Dermis microvascular lymphatic vessel endothelial cell (primary cell): ENCODE results near the gene MIPEP. TPM values are rescaled to one million over a fixed set of nuclear protein-coding genes. Genes with fewer than 3 reads are reported as not detected.

Experiments used
- DNase-seq, 2 donors: peaks; one replicate each; pipeline versions ENCODE4 v3.0.0 to v3.0.0-alpha.2; 2010; ENCODE audit warnings: low read depth in 2 of 2
- total RNA-seq: library from RNA; depleted of rRNA; stranded (reverse); fragments of >200 nt; gene quantifications from 2 replicates; pipeline ENCODE4 v1.2.1, GENCODE V29; 2014

MIPEP gene
- total RNA-seq, 1 donor from 2014 or later: 13.7 TPM

- DNase-seq: no peak
These were observed 172.8 kb downstream of the MIPEP start for GRCh38 chr13:23716401-23716800.

- DNase-seq: peak; percentile 6 to 32
These were observed 173.4 kb downstream of the MIPEP start for GRCh38 chr13:23715762-23716235.

- no peak for DNase-seq
These were observed 174.0 kb downstream of the MIPEP start for GRCh38 chr13:23715092-23715761.

GRCh38 chr13:23714672-23715071 lies 174.5 kb downstream of the MIPEP start:
- no peak for DNase-seq

GRCh38 chr13:23711355-23711754 lies 177.8 kb downstream of the MIPEP start:
- DNase-seq: no peak

DNA sequence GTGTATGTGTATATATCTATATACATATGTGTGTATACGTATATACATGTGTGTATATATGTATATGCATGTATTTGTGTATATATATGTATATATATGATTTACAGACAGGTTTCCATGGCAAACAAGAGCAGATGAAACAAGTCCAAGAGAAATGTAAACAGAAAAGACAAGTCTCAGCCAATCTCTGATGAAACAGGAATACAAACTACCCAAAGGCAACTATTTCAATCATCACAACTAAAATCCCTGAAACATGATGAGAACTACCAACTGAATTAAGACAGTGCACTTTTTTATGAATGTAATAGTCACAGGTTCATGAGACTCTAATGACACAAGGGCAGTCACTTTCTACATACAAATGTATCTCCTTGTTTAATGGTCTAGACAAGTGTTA lies 178.8 kb downstream of the MIPEP start:
- no peak for DNase-seq

- DNase-seq: no peak
These were observed 179.7 kb downstream of the MIPEP start for GRCh38 chr13:23709536-23709935.

DNA sequence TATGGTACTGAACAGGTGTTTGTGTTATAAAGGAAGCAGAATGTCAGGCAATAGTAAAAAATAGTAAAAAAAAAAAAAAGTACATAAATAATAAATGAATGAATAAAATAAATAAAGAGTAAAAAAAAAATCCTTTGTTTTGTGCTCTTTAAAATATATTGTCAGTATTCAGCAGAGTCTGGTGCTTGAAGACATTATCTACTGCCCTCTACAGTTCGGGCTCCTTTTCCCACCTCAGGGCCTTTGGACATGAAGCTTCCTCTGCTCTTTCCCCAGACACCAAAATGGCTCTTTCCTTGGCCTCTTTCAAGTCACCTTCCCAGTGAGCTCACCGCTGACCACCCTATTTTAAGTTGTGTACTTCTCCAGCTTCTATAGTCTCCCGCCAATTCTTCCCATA lies 181.5 kb downstream of the MIPEP start:
- DNase-seq: peak in 1 of 2 donors; percentile 36

DNA sequence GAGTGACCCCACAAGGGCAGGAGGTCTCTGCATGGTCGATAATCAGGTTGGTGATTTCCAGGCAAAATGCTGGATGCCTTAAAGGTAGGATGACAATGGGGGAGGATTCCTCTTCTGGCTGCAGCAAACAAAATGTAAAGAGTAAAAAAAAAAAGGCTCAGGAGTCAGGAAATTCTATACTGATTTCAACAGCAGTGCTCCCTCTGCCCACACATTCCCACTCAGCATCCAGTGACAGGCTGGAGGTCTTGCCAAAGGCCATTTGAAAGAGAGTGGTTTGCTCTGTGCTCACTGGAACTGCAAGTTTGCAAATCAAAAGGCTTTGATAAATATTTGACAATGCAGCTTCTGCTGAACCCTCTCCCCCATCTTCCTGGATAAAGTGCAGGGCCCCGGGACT lies 183.6 kb downstream of the MIPEP start:
- DNase-seq: no peak

DNA sequence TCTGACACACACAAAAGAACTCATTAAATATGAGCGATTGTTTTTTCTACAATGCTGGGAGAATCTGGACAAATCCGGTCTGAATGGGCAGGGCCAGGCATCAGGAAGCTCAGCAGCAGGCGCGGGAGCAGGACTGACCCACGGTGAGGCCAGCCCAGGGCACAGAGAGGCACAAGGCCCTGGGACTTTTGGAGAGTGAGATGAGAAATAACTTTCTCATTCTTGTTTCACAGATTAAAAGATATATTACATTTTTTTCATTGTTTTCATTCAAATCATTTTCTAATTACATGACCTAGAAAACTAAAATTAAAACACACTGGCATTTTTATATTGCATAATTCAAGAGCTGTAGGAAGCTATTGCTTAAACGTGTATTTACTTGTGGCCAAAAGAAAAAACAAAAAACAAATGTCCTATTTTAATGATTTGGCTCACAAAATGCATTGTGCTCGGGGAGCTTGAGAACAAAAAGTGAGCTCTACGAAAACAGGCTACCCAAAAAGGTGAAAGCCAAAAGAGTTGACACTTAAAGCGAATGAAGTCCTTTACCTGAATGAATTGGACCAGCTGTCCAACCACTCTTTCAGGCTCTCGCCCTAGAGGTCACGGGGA lies 185.8 kb downstream of the MIPEP start:
- DNase-seq: peak in 1 of 2 donors; percentile 31

- no peak for DNase-seq
These were observed 187.6 kb downstream of the MIPEP start for GRCh38 chr13:23701636-23702035.

DNA sequence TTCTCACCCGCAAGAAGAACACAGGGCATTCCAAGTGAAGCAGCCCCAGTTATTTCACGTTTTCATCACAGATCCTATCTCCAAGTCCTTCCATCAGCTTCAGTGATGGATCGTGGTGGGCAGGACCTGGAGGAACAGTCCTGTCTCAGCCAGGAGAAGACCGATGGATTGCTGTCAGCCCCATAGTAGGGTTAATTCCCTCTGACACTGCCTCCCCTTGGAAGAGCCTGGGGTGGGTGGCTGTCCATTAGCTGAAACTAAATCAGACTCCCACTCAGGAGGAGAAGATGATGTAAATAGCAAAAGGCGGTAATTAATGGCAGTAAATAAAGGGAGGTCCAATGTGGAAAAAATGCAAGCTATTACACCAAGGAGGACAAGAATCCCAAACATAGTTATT lies 188.0 kb downstream of the MIPEP start:
- DNase-seq: no peak

- no peak for DNase-seq
These were observed 189.9 kb downstream of the MIPEP start for GRCh38 chr13:23699271-23699670.

- no peak for DNase-seq
These were observed 191.4 kb downstream of the MIPEP start for GRCh38 chr13:23697772-23698313.

GRCh38 chr13:23696610-23697009 lies 192.6 kb downstream of the MIPEP start:
- DNase-seq: no peak

DNA sequence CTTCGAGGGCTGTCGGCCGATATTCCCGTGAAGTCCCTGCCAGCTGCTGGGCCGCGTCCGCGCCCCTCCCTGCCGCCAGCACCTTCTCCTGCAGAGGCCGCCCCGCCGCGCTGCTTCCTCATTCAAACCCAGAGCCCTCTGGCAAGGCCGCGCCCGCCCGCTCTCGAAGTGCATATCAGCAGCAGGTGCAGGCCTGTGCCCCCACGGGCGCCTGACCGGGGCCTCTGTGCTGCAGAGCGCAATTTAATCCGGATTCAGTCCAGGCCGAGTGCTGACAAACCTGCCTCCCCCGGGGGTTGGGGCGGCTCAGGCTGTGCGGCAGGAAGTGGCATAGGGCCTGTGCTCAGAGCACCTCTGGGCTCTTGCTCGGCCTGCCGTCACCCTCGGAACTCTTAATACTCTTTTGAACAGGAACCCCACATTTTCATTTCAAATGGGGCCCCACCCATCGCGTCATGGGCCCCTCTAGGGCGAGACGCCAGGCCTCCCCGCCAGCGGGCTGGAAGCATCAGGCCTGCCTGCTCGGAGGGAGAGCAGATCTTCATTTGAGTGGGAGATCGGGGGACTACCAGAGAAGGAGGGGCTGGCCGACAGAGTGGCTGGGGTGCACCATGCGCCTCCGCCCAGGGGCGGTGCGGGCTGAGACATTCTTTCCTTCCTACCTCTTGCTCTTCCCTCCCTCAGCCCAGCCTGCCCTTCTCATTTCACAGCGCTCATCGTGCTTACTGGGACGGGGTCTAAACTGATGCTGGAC lies 193.3 kb downstream of the MIPEP start:
- DNase-seq: peak in 1 of 2 donors; percentile 5

DNA sequence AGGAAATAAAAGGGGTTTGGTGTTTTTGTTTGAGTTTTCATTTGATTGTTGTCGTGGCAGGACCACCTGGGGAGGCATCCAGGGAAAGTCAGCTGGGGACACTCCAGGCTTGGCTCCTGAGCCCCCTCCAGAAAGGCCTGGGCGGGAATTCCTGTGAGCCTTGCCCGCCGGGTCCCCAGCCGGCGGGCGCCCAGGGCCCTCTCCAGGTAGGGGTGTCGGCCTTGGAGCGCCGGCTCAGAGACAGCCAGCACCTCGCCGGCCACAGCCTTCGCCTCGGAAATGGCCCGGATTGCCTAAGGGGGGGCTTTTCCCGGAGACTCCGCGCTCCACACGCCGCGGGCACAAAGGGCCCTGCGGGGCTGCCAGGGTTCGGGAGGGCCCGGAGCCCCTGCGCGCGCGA lies 194.0 kb downstream of the MIPEP start:
- no peak for DNase-seq

DNA sequence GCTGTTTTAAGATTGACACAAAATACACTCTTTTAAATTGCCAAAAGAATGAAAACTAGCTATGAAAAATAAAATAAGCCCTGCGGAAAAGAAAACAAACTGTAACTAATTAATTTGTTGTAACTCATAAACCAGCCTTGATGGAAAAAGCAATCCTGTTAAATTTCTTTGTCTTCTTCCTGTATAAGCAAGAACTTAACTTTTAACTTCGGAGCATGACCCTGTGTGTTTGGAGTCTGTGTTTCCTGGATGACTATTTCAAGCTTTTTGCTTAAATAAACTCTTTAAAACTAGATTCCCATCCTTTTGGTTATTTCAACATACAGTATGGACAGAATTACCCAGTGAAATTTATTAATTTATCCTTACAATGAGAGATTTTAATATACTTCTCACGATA lies 196.4 kb downstream of the MIPEP start:
- DNase-seq: no peak

DNA sequence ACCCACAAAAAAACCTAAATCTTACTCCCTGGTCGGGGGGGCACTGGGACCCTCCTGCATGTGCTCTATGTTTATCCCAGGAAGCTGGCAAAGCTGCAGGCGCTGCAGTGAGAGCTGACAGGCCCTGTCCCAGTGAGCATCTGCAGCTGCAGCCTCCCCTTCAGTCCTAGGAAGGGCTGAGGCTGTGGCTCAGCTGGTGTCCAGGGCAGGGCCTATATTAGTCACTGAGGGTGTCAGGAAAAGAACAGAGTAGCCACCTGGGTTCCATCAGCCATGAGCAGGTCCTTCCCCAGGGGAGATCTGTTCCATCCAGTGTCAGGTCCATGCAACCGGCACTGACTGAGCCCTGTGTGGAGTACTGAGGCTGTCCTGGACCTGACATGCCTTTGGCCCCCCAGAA lies 198.5 kb downstream of the MIPEP start:
- DNase-seq: no peak

GRCh38 chr13:23688336-23688735 lies 200.9 kb downstream of the MIPEP start:
- DNase-seq: no peak

DNA sequence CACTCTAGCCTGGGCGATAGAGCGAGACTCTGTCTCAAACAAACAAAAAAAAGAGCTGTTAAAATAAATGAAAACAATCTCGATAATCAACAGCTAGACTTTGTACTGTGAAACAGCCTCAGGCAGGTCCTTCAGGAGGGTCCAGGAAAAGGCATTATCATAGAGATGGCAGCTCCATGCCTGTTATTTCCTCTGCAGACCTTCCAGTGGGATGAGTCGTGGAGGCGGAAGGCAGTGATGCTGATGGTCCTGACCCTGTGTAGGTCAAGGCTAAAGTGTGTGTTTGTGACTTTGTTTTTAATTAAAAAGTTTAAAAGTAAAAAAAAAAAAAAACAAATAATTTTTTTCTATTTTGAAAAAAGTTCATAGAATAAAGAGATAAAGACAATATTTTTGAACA lies 201.6 kb downstream of the MIPEP start:
- DNase-seq: no peak

GRCh38 chr13:23686948-23687347 lies 202.3 kb downstream of the MIPEP start:
- DNase-seq: no peak
